Astrocyte (in vitro differentiated cells and primary cell): ENCODE results near the gene ATP1A2. TPM values are rescaled to one million over a fixed set of nuclear protein-coding genes. Genes with fewer than 3 reads are reported as not detected.

Source experiments
- DNase-seq: peaks from one replicate; pipeline ENCODE4 v3.0.0-alpha.2; 2010; ENCODE audit warnings: low read depth
- FAIRE-seq: peaks from 2 replicates; lab custom pipeline; 2011; peaks lifted over from hg19 to GRCh38; lab: Jason Lieb, UNC
- H2AFZ ChIP-seq: 2 replicates; pipeline ENCODE4 v1.6.0; 2012; ENCODE audit warnings: low read depth, low read length, inconsistent platforms
- H3K27ac ChIP-seq: 2 replicates; pipeline ENCODE4 v1.5.1; 2011; ENCODE audit warnings: low read depth, low read length, inconsistent platforms
- H3K27me3 ChIP-seq: 2 replicates; pipeline ENCODE4 v1.6.0; 2011; ENCODE audit warnings: low read length, inconsistent platforms; ENCODE audit not compliant: insufficient read depth
- H3K36me3 ChIP-seq: 2 replicates; pipeline ENCODE4 v1.5.1; 2011; ENCODE audit warnings: low read length, inconsistent platforms; ENCODE audit not compliant: insufficient read depth
- H3K4me1 ChIP-seq: 2 replicates; pipeline ENCODE4 v1.5.1; 2011; ENCODE audit warnings: low read length, inconsistent platforms; ENCODE audit not compliant: insufficient read depth
- H3K4me2 ChIP-seq: 2 replicates; pipeline ENCODE4 v1.6.0; 2012; ENCODE audit warnings: low read length, inconsistent platforms
- H3K4me3 ChIP-seq: 2 replicates; pipeline ENCODE4 v1.5.1; 2011; ENCODE audit warnings: low read depth, mild to moderate bottlenecking, low read length, inconsistent platforms; ENCODE audit not compliant: insufficient read depth
- H3K79me2 ChIP-seq: 2 replicates; pipeline ENCODE4 v1.6.0; 2012; ENCODE audit warnings: mild to moderate bottlenecking, low read length, inconsistent platforms; ENCODE audit not compliant: insufficient read depth
- H3K9ac ChIP-seq: 2 replicates; pipeline ENCODE4 v1.6.0; 2012; ENCODE audit warnings: mild to moderate bottlenecking, low read length, inconsistent platforms
- H3K9me3 ChIP-seq: 2 replicates; pipeline ENCODE4 v1.5.1; 2012; ENCODE audit warnings: low read depth, mild to moderate bottlenecking, low read length, inconsistent platforms; ENCODE audit not compliant: insufficient read depth
- H4K20me1 ChIP-seq: 2 replicates; pipeline ENCODE4 v1.6.0; 2012; ENCODE audit warnings: low read length, inconsistent platforms; ENCODE audit not compliant: insufficient read depth
- H3K27ac Mint-ChIP-seq: one replicate; pipeline ENCODE4 v1.8.0; 2021; ENCODE audit warnings: mild to moderate bottlenecking, mixed read lengths; ENCODE audit not compliant: unreplicated experiment
- H3K27me3 Mint-ChIP-seq: one replicate; pipeline ENCODE4 v1.8.0; 2021; ENCODE audit warnings: low read depth, mixed read lengths; ENCODE audit not compliant: unreplicated experiment
- H3K36me3 Mint-ChIP-seq: one replicate; pipeline ENCODE4 v1.8.0; 2021; ENCODE audit warnings: low read depth, mixed read lengths; ENCODE audit not compliant: unreplicated experiment
- H3K4me1 Mint-ChIP-seq: one replicate; pipeline ENCODE4 v1.8.0; 2021; ENCODE audit warnings: low read depth, mixed read lengths; ENCODE audit not compliant: unreplicated experiment
- H3K4me3 Mint-ChIP-seq: one replicate; pipeline ENCODE4 v1.8.0; 2021; ENCODE audit warnings: mild to moderate bottlenecking, moderate library complexity, mixed read lengths; ENCODE audit not compliant: unreplicated experiment
- H3K9me3 Mint-ChIP-seq: one replicate; pipeline ENCODE4 v1.8.0; 2021; ENCODE audit warnings: mild to moderate bottlenecking, mixed read lengths; ENCODE audit not compliant: unreplicated experiment
- EZH2 ChIP-seq: IDR thresholded peaks from 2 replicates; pipeline ENCODE4 v1.6.1; 2012; ENCODE audit warnings: mild to moderate bottlenecking, low read length, inconsistent platforms; ENCODE audit not compliant: insufficient read depth
- total RNA-seq: library from RNA; stranded (reverse); gene quantifications from 2 replicates; pipeline ENCODE4 v1.2.1, GENCODE V29; 2021
- TF ChIP-seq, protein P1 (sequence below): IDR thresholded peaks from 2 replicates; pipeline ENCODE4 v1.5.1; 2011; ENCODE audit warnings: low read depth, mild to moderate bottlenecking, inconsistent platforms, low read length, moderate library complexity; ENCODE audit not compliant: insufficient read depth

Gene ATP1A2
- total RNA-seq, 1 donor from 2014 or later: 2.5 TPM

DNA sequence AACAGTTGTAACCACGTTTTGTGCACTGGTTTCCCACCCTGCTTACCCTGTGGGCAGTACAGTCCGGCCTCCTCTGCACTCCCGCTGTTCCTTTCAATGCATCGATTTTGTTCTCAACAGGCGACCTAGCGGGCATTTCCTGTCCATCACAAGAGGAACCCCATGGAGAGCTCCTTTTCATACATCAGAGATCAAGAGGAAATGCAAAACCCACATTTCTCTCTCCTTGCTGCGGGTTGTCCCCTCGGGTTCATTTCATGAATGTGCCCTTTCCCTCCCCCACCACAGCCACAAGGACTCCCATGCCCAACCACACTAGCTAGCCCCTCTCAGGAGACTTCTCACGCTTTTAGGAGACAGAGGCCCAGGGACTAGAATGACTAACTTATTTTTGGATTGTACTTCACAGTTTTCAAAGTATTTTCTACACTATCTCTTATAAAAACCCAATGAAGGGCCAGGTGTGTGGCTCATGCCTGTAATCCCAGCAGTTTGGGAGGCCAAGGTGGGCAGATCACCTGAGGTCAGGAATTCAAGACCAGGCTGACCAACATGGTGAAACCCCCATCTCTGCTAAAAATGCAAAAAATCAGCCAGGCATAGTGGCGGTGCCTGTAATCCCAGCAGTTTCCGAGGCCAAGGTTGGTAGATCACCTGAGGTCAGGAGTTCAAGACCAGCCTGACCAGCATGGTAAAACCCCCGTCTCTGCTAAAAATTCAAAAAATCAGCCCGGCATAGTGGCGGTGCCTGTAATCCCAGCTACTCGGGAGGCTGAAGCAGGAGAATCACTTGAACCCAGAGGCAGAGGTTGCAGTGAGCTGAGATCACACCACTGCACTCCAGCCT is 54.2 kb downstream of the ATP1A2 start:
- TF ChIP-seq, protein P1, sequence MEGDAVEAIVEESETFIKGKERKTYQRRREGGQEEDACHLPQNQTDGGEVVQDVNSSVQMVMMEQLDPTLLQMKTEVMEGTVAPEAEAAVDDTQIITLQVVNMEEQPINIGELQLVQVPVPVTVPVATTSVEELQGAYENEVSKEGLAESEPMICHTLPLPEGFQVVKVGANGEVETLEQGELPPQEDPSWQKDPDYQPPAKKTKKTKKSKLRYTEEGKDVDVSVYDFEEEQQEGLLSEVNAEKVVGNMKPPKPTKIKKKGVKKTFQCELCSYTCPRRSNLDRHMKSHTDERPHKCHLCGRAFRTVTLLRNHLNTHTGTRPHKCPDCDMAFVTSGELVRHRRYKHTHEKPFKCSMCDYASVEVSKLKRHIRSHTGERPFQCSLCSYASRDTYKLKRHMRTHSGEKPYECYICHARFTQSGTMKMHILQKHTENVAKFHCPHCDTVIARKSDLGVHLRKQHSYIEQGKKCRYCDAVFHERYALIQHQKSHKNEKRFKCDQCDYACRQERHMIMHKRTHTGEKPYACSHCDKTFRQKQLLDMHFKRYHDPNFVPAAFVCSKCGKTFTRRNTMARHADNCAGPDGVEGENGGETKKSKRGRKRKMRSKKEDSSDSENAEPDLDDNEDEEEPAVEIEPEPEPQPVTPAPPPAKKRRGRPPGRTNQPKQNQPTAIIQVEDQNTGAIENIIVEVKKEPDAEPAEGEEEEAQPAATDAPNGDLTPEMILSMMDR: no peak
- H3K4me3 Mint-ChIP-seq: peak overlapping the region; percentile 15
- no peak for FAIRE-seq

DNA sequence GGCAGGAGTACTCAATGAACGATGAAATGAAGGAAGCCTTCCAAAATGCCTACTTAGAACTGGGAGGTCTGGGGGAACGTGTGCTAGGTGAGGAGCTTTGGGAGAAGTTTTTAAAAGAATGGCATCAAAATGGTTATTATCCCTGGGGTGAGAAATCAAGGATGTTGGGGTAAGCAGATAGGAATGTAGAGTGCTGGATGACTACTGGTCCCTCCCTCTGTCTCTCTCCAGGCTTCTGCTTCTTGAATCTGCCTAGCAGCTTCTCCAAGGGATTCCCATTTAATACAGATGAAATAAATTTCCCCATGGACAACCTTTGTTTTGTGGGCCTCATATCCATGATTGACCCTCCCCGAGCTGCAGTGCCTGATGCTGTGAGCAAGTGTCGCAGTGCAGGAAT is 55.8 kb downstream of the ATP1A2 start:
- Mint-ChIP-seq H3K27ac (no peak overlapping the region), H3K9me3 (no peaks in the 10 kb centered on the region), H3K36me3 (no peaks in the 10 kb centered on the region), H3K4me3 (no peak overlapping the region), H3K27me3 (peaks cover 28% of the 10 kb centered on the region), H3K4me1 (peaks cover 33% of the 10 kb centered on the region)
- Histone ChIP-seq H3K4me3 (no peak overlapping the region), H2AFZ (no peak overlapping the region), H3K27ac (no peak overlapping the region), H3K36me3 (no peaks in the 10 kb centered on the region), H3K4me1 (peaks cover 7% of the 10 kb centered on the region), H3K9me3 (no peaks in the 10 kb centered on the region), H4K20me1 (no peaks in the 10 kb centered on the region), H3K79me2 (no peaks in the 10 kb centered on the region), H3K9ac (no peak overlapping the region), H3K4me2 (peak overlapping the region; percentile 31), H3K27me3 (peaks cover 7% of the 10 kb centered on the region)
- TF ChIP-seq, protein P1: no peak
- no peak for TF ChIP-seq EZH2
- DNase-seq (peak; percentile 36), FAIRE-seq (peak; percentile 54)

More for the DNA sequence above, 54.2 kb downstream of the ATP1A2 start:
- DNase-seq: no peak
- Mint-ChIP-seq H3K36me3 (no peaks in the 10 kb centered on the region), H3K9me3 (no peaks in the 10 kb centered on the region), H3K27ac (no peak overlapping the region), H3K27me3 (peaks cover 29% of the 10 kb centered on the region), H3K4me1 (peaks cover 33% of the 10 kb centered on the region)
- H3K4me2 ChIP-seq: peak overlapping the region; percentile 39
- peaks cover 7% of the 10 kb centered on the region for H3K4me1 ChIP-seq
- H3K27ac ChIP-seq: no peak overlapping the region
- H3K79me2 ChIP-seq: no peaks in the 10 kb centered on the region
- no peaks in the 10 kb centered on the region for H3K36me3 ChIP-seq
- no peak overlapping the region for H3K9ac ChIP-seq
- peaks cover 8% of the 10 kb centered on the region for H3K27me3 ChIP-seq
- no peak overlapping the region for H2AFZ ChIP-seq
- no peaks in the 10 kb centered on the region for H3K9me3 ChIP-seq
- no peaks in the 10 kb centered on the region for H4K20me1 ChIP-seq
- H3K4me3 ChIP-seq: no peak overlapping the region

DNA sequence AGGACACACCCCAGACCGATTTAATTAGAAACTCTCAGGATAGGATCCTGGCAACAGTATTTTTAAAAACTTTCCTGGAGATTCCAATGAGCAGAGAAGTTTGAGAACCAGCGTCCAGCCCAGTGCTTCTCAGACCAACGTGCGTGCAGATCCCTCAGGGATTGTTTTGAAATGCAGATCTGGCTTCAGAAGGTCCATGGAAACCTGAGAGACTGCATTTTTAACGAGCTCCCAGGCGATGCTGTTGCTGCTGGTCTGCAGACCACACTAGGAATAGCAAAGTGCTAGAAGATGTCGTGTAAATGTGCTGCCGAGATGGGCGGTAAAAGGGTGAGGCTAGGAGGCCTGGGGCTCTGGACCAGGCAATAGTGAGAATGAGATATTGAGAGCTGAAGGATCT is 56.4 kb downstream of the ATP1A2 start:
- Histone ChIP-seq H3K4me2 (no peak overlapping the region), H4K20me1 (no peaks in the 10 kb centered on the region), H3K9me3 (no peaks in the 10 kb centered on the region), H3K79me2 (no peaks in the 10 kb centered on the region), H3K4me3 (no peak overlapping the region), H3K36me3 (no peaks in the 10 kb centered on the region), H3K9ac (no peak overlapping the region), H3K27ac (no peak overlapping the region), H3K27me3 (peaks cover 5% of the 10 kb centered on the region), H3K4me1 (peaks cover 7% of the 10 kb centered on the region), H2AFZ (no peak overlapping the region)
- Mint-ChIP-seq H3K4me3 (no peak overlapping the region), H3K27me3 (peaks cover 24% of the 10 kb centered on the region), H3K9me3 (no peaks in the 10 kb centered on the region), H3K4me1 (peaks cover 36% of the 10 kb centered on the region), H3K36me3 (no peaks in the 10 kb centered on the region), H3K27ac (no peak overlapping the region)
- DNase-seq (no peak), FAIRE-seq (no peak)
- TF ChIP-seq, protein P1: no peak
- no peak for TF ChIP-seq EZH2
